Activated T-cell treated with anti-CD3 and anti-CD28 coated beads for 48 hours (primary cell): Measurements from ENCODE around the gene TSPAN9.

ENCODE experiments used
- DNase-seq: peaks from one replicate; pipeline ENCODE4 v3.0.0-alpha.2; 2020; ENCODE audit warnings: low read depth

TSPAN9 gene

DNA sequence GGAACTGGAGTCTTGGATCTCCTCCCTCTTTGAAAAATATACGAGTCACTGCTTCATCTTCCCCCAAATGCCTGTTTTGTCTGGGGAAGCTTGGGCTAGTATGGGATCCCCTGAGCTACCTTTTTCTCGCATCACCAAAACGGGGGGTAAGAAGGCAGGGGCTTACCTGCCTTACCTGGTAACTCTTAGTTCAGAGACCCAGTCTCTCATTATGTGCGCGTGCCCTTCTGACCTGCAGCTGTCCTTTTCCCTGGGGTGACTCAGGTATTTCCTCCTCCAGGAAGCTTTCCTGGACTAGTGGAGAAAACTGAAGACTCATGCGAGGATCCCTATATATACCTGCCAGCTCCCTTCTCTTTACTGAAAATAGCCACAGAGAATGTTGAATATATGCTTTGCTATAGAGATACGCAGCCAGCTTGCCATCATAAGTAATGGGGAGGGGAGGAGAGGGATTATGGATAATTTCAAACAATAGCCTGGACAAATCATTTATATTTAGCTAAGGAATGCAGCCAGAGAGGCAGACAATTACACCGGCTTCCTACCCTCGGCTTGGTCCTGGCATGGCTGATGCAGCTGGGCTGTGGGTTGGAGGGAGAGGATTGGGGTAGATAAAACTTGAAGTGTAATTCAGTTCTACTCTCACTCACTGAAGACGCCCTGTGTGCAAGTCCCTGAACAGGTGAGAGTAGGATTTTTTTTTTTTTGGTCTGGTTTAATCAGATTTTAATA is 1.1 kb downstream of the TSPAN9 start:
- no peak for DNase-seq

DNA sequence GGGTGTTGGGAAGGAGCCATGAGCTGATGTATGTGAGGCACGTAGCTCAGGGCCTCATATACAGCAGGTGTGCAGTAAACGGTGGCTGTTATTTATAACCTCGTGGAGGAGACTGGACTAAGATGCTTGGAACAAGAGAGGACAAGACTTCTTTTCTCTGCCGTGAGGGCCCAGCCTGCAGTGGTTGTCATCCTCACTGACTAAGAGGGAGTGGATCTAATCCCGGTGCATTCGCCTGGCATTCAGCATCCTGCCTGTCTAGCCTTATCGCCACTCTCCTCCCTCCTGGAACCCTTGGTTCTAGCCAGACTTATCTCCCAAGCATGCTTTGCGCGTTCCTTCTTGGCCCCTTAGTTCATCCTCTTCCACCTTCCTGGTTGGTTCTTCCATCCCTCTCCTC is 3.9 kb downstream of the TSPAN9 start:
- DNase-seq, result no peak

DNA sequence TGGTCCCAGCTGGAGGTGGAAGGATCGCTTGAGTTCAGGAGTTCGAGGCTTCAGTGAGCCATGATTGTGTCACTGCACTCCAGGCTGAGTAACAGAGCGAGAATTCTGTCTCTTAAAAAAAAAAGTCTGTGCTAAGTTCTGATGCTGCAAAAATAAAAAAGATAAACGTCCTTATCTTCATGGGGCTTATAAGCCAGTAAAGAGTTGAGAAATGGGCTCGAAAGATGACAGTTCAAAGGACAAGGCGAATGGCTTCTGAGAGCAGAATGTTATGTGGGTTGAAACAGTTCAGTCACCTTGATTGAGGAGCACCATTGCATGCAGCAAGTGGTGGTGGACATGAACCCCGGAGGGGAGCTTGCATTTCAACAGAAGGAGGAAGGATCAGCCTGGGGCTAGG is 4.7 kb downstream of the TSPAN9 start:
- DNase-seq, result no peak

DNA sequence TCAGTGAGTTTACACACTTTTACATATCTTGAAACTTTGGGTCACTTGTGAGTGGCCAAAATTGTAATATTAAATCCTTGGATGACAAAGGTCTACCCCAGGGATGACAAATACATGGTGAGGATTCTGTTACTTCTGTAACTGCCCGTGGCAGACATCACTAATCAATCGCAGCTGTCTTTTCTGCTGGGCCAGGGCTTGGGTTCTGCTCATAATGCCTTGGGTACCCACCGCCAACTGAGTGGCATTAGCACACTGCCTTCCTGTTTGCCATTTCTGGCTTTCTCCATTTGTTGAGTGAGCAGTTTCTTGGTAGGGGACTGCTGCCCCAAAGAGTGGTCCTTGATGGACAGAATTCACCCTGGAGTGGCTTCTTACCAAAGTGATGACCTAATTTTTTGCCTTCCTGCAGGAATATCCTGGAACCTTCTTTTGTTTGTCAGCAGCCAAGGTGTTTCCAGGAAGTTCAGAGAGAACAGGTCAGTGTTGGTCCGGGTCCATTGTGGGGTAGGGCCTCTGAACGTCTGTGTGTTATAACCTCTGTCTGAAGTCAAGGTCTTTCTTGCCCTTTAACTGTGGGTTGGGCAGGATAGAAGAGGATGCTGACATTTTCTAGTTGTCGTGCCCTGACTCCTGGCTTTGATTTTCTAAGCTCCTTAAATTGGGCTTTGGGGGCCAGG is 6.2 kb downstream of the TSPAN9 start:
- DNase-seq, result no peak

DNA sequence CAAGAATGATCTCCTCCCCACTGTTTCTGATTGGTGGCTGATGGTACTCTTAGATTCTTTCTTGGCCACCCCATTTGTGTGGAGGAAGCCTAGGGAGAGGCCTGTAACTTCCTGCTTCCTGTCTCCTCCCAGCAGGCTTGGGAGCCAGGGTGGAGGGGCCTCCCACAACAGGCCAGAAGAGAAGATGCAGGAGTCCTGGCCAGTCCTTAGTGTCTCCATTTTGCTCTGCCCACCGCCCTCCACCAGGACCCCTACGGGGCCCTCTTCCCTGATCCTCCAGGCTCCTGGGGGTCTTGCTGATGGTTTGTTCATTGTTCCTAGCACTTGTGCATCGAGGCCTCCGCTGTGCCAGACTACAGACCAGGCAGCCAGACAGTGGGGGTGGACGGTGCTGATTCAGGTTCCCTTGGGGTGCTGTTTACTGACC is 6.8 kb downstream of the TSPAN9 start:
- no peak for DNase-seq

DNA sequence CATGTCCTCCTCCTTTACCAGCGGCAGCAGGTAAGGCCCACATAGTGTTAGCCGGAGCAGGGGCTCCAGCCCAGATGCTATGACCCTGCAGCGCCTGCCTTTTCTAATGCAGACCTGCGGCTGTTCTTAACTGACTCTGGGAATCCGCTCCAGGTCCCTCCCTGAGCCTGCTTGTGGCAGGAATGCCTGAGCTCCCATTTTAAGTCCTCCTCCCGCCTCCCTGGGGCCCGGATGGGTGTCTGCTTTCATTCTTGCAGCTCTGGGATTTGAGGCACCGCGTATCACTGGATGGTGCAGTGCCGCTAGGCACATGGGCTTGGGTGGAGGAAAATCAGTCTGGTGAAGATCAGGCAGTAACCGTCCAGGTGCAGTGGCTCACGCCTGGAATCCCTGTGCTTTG is 7.6 kb downstream of the TSPAN9 start:
- DNase-seq, result no peak

DNA sequence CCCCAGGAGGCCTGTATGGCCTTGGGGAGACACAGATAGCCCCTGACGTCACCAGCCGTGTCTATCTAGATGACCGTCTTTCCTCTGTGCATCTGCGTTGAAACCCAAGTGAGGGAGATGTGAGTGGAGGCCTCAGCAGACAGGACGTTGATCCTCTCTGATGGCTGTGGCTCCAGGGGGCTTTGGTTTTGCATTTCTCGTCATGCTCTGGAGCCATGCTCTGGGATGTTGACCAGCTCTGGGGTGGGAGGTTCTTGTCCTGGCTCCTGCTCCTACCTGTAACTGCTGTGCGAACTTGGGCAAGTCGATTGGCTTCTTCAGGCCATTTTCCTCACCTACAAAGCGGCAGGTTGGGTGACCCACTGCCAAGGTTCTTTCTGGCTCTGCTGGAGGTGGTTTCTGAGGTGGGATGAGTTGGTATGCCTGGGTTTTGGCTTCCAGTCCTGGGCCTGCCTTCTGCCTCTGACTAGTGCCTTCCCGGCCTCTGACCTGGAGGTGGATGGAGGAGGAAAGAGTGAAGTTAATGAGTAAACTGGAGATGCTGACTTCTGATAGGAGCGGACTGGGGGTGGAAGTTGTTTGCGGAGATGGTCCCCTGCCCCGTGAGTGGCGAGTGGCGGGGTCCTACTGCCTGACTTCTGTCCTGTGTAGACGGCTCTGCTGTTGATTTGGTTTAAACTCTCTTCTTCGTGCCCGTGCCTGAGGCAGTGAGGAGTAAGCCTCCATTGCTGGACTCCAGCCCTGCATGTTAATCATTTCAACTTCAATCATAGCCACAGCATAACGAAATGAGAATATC is 8.4 kb downstream of the TSPAN9 start:
- DNase-seq, result no peak

DNA sequence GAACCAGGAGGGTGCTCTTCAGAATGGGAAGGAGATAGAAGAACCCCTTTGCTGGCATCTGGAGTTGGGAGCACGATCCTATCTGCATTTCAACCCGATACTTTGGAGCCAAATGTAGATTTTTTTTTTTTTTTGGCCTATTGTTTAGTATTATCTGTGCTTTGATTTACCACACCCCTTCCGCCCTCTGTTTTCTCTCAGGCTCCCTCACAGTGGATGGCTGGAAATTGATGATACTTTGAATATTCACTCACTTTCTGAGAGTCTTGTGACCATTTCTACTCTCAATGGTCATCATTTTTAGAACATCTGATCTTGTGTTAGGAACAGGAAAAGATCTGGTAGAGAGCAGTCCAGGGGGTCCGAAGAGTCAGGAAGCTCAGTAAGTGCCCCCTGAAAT is 9.0 kb downstream of the TSPAN9 start:
- no peak for DNase-seq

DNA sequence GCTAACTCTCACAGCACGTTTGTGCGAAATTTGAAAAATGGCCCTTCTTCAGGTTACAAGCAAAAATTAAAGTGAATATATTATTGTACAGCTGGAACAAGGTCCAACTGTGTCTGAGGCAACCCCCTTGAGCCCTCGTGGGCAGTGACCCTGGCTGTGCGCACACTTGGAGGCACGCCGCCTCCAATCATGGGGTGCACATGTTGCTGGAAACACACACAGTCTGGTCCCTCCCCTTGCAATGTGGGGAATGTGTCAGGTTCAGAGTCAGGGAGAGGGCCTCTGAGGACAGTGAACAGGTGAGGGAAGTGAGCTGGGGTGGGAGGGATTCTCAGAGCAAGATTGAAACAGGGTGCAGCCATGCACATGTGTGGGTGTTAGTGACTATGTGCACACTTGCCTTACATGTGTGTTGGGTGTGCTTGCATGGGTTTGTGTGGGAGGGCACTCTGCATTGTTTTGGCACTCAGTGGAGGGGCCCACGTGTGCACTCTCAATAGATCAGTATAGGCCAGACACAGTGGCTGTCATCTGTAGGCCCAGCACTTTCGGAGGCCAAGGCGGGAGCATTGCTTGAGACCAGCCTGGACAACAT is 9.6 kb downstream of the TSPAN9 start:
- no peak for DNase-seq

DNA sequence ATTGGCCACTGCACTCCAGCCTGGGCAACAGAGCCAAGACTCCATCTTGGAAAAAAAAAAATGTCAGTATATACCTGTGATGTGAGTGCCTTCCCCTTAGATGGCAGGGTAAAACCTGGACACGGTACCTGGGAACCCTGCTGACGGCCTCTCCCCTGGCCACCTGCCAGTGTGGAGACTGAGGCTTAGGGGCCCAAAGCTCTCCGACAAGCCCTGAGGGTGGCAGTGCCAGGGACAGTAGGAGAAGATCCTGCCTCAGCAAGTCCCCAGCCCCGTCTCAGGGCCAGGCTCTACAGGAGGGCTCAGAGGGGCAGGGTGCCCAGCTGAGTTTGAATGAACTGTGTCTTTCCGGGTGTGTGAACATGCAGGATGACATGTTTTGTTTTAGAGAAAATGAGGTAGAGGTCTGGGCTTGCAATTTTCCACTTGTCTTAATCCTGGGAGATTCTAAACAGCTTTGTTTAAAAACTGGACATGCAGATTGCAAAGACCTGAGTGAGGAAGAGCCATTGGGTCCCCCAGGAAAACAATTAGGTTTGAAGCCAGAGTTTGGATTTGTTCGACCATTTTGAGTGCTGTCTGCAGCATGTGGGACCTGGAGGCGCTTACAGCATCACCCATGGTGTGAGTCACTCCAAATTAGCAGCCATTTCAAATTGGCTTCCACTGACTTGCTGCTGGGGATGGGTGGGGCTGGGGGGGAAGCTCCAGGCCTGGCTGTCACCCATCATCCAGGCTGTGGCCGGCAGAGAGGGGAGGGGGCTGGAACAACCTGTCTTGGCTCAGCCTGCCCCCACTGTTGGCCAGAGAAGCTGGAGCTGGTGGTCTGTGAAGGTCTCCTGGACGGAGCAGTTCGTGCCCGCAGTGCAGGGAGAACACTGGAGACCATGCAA is 10.8 kb downstream of the TSPAN9 start:
- DNase-seq, result no peak

DNA sequence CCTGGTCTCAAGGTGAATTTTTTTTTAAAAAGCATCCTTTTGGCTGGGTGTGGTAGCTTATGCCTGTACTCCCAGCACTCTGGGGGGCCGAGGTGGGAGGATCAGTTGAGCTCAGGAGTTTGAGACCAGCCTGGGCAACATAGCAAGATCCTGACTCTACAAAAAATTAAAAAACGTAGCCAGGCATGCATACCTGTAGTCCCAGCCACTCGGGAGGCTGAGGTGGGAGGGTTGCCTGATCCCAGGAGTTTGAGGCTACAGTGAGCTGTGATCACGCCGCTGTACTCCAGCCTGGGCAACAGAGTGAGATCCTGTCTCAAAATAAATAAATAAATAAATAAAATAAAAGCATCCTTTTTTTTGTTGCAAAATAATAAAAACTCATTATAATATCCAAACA is 12.4 kb downstream of the TSPAN9 start:
- no peak for DNase-seq

DNA sequence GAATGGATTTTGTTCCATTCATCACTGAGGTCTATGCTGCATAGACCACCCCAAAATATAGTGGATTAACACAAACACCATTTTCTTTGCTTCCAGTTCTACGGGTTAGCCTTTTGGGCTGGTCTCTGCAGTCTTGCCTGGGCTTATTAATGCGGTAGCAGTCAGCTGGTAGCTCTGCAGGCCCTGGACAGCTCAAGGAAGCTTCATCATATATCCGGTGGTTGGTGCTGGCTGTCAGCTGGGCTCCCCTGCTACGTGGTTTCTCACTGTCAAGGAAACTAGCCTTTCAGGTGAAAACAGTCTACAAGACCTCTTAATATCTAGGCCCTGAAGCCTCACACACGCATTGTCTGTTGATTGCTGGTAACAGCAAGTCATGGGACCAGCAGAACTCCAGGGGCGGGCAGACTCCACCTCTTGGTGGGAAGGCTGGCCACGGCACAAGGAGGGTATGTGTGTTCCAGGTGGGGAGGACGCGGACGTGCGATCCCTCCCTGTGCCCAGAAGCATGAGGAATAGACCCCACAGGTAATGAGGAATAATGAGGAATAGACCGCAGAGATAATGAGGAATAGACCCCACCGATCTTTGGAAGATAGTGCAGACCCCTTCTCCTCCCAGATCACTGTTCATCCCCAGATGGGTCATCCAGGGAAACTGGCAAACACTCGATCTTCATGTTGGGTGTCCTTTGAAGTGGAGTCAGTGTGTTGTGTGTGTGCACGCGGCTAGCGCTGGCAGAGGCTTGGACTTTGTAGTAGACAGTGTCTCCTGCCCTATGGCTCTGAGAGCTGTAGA is 13.3 kb downstream of the TSPAN9 start:
- DNase-seq, result no peak

DNA sequence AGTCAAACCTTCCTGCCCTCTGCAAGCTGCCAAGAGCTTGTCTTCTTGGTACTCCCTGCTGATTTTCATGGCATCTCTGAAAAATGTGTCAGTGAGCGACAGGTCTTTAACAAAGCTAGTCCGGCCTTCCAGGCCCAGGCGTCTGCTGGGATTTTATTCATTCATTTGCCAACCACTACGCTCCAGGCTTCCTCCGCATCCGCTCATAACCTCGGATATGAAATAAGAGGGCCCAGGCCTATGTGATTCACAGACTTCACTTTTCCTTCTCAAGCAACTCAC is 13.8 kb downstream of the TSPAN9 start:
- no peak for DNase-seq

DNA sequence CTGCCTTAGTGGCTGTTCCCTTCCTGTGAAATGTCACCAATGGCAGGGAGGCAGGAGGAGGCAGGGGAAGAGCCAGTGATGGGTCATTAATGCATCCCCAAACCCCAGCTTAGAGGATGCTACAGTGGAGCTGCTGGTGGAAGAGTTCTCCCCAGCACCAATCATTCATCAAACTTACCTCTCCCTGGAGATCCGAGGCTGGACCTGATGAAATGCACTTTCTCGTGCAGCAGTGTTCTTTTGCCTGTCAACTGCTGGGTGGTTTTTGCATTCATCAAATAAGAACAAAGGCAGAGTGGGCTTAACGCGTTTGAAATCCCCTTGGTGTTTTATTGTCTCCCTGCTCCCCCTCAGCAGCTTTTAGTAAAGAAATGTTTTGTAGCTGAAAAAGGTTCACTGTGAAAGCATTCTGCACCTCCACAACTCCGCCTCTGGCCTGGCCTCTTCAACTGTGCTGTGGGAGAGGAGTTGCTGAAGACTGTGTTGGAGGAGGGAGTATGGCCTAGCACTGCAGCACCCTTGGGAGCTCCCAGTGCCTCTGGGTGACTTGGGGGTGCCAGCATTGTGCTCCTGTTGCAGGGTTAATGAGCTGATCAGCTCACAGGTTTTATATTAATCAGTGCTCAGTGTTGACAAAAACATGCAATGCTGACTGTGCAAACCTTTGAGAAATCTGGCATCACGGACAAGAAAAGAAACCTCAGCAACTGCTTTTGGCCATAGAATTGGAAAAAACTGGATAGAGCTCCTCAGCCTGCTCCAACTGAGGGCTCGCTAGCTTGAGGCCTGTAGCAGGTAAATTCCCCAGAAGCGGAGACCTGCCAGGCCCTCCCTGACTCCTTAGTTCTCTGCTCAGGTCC is 14.4 kb downstream of the TSPAN9 start:
- DNase-seq, result no peak

DNA sequence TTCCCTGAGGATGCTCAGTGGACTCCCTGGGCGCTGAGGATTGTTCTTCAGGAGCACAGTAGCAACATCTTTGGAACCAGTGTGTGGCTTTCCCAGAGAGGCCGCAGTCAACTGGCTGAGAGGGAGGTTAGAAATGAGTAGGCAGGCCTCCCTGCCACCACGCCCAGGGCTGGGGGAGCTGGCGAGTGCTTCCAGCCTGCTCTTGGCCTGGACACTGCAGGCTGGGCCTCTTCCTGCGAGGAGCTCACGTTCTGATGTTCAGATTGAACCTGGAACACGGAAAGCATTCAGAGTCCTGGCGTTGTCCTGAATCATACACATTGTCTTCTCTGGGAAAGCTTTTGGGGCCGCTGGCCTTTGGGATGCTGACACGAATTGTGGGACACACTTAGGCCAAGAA is 15.6 kb downstream of the TSPAN9 start:
- no peak for DNase-seq

DNA sequence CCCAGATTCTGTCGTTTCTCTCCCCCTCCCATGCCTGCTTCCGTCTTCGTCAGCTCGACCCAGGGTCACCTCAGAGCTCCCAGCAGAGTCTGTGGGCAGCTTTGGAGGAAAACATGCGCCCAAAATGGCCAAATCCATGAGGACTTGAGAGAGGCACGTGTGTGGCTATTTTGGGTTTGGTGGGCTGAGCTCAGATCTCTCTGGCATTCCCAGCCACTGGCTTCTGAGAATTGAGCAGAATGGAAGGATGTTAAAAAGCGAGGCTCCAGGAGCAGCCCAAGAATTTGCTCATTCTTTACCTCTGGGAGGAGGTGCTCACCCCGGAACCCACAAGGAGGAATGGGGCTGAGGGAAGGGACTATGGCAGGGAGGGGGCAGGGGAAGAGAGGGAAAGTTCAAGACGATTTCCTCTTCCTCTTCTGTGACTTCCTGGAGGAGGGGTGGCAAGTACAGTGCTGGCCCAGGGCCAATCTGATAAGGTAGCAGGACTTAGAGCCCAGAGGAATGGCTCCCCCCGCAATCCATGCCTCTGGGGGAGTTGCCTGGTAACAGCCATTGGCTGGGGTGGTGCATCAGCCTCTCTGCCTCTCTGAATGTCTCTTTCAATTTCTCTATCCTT is 20.1 kb downstream of the TSPAN9 start:
- no peak for DNase-seq

DNA sequence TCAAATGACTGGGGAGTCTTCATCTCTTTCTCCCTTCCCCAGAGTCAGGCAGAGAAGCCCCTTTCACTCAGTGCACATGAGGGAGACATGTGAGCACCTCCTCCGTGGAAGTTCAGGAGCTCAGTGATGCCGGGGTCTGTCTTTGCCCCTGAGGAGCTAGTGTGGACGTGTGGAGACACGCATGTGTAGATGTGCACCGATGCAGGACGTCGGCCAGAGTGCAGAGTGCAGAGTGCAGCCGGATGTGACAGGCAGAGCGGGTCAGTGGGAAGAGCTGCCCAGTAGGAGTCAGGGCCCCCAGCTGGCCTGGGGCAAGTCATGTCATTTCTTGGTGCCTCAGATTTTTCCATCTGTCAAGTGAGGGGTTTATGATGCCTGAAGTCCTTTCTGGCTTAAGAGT is 20.7 kb downstream of the TSPAN9 start:
- no peak for DNase-seq

DNA sequence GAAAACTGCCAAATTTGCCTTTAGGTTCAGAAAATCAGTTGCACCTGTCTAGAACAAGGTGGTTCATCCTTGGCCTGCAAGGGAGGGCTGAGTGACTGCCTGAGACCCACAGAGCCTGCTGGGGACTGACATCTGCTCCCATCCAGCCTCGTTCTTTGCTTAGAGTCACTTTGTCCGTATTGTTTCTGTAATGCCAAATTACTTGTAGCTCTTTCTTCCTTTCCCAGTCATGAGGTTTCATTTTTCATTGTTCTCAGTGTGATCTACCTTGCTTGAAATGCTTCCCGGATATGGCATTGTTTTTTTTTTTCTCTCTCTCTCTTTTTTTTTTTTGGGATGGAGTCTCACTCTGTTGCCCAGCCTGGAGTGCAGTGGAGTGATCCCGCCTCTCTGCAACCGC is 21.3 kb downstream of the TSPAN9 start:
- no peak for DNase-seq

DNA sequence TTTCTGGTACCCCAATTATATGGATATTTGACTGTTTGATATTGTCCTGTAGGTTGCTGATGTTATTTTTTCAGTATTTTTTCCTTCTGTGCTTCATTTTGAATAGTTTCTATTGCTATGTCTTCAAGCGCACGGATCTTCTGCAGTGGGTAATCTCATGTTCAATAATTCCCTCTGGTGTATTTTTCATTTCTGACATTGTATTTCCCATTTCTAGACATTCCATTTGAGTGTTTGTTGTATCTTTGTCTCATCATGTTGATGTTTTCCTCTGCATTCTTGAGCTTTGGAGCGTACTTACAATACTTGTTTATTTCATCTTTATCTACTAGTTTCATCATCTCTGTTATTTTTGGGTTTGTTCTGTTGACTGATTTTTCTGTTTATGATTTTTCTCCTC is 22.0 kb downstream of the TSPAN9 start:
- DNase-seq, result no peak
